NCI-H2107 (cell line): ENCODE measurements around the gene NF1.
"Not testable (repeated sequence)": the region's sequence is repeated elsewhere in the genome, so short reads cannot be mapped to it uniquely, and the experiment has no call there.

Experiments used
- DNase-seq: peaks from one replicate; lab custom pipeline; 2025; lab: John Stamatoyannopoulos, UW

NF1 gene, protein sequence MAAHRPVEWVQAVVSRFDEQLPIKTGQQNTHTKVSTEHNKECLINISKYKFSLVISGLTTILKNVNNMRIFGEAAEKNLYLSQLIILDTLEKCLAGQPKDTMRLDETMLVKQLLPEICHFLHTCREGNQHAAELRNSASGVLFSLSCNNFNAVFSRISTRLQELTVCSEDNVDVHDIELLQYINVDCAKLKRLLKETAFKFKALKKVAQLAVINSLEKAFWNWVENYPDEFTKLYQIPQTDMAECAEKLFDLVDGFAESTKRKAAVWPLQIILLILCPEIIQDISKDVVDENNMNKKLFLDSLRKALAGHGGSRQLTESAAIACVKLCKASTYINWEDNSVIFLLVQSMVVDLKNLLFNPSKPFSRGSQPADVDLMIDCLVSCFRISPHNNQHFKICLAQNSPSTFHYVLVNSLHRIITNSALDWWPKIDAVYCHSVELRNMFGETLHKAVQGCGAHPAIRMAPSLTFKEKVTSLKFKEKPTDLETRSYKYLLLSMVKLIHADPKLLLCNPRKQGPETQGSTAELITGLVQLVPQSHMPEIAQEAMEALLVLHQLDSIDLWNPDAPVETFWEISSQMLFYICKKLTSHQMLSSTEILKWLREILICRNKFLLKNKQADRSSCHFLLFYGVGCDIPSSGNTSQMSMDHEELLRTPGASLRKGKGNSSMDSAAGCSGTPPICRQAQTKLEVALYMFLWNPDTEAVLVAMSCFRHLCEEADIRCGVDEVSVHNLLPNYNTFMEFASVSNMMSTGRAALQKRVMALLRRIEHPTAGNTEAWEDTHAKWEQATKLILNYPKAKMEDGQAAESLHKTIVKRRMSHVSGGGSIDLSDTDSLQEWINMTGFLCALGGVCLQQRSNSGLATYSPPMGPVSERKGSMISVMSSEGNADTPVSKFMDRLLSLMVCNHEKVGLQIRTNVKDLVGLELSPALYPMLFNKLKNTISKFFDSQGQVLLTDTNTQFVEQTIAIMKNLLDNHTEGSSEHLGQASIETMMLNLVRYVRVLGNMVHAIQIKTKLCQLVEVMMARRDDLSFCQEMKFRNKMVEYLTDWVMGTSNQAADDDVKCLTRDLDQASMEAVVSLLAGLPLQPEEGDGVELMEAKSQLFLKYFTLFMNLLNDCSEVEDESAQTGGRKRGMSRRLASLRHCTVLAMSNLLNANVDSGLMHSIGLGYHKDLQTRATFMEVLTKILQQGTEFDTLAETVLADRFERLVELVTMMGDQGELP (N-terminal part only)

DNA sequence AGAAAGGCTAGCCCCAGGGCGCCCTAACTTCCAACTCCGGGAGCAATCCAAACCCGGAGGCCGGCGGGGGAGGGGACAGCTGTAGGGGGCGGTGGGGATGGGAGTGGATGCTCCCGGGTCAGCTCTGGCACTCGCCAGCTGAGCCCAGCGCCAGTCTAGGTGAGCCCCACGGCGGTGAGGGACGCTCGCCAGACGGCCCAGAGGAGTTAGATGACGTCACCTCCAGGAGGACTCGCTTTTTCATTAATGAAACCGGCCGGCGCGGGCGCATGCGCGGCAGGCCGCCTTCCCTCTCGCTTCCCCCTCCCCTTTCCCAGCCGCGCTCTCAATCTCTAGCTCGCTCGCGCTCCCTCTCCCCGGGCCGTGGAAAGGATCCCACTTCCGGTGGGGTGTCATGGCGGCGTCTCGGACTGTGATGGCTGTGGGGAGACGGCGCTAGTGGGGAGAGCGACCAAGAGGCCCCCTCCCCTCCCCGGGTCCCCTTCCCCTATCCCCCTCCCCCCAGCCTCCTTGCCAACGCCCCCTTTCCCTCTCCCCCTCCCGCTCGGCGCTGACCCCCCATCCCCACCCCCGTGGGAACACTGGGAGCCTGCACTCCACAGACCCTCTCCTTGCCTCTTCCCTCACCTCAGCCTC is at the start of gene NF1:
Gene NF1 (plus strand): TSS at position 378 of the 636 bp plus-strand sequence. CDS start 333 bp downstream, outside the sequence.
- DNase-seq = peak; percentile 93

DNA sequence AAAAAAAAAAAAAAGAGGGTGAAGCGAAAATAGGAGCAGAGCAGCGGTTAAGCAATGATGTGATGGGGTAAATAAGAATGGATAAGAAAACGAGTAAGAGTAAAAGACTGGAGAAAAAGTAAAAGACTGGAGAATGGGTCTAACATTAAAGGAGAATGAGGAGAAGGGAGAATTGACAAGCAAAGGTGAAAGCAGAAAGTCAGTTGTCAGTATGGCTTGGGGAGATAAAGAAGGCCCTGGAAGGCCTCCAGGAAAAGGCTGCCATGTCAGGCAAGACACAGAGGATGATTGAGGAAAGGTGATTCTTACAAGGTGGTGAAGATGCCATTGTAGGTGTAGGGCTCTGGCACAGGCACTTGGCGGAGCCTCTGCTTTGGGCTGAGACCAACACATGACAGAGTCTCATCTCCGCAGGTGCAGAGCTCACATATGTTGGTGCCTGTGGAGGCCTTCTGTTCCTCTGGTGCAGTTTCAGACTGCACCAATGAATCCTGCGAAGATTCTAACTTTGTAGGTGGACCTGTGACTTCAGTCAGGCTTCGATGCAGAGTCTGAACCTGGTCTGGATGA is 47.8 kb upstream of the NF1 start:
- not testable (repeated sequence) for DNase-seq

DNA sequence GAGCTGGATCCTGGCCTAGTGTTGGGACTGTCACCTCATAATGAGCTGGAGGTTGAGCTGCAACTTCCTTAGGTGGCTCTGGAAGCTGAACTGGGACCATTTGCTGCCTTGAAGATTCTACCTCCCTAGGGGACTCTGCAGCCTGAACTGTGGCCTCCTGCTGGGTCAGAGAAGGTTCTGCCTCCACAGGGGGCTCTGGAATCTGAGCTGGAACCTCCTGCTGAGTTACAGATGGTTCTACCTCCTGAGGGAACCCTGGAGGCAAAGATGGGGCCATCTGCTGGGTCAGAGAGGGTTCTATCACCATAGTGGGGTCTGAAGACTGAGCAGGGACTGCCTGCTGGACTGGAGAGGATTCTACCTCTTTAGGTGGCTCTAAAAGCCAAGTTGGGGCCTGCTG is 46.6 kb upstream of the NF1 start:
- no peak for DNase-seq

DNA sequence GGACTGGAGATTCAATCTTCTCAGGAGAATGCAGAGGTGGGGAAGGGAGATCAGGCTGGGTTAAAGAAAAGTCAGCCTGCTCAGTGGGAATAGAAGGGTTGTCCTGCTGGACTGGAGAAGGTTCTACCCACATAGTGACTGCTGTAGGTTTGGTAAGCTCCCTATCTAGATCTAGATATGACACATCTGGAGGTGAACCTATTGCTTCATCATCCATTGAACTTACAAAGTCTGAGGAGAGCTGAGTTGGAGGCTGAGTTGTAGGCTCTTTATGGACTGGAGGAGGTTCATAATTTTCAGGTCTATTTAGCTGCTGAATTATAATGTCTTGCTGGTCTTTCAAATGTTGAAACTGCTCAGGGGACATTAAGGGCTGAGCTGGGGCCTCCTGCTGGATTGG is 46.0 kb upstream of the NF1 start:
- DNase-seq = no peak

DNA sequence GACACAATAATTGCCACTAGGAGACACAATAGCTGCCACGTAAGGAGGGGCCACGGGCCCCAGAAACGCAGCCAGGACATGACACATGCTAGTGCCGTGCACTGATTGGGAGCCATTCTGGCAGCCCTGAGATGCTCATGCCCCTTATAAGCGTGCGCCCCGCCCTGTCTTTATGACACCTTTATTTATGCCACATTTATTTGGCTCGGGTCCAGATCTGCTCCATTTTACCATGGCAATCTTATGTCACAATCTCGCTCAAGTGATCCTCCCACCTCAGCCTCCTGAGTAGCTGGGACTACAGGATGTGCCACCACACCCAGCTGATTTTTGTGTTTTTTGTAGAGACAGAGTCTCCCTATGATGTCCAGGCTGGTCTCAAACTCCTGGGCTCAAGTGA is 43.8 kb upstream of the NF1 start:
- DNase-seq = no peak

DNA sequence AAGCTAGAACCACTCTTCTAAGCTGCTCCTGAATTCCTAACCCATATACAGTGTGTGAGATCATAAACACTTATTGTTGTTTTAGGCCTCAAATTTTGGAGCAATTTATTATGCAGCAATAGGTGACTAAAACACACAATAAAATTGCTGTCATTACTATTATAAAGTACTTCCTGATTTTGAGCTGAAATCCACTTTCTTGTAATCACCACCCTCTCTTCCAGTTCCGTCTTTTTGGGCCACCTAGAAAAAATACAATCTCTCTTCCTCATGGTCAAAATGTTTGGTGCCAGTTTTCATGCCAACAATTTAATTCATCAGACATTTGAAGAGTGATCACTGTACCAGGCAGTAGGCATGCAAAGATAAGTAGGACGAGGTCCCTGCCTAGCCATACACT is 43.3 kb upstream of the NF1 start:
- DNase-seq = no peak

DNA sequence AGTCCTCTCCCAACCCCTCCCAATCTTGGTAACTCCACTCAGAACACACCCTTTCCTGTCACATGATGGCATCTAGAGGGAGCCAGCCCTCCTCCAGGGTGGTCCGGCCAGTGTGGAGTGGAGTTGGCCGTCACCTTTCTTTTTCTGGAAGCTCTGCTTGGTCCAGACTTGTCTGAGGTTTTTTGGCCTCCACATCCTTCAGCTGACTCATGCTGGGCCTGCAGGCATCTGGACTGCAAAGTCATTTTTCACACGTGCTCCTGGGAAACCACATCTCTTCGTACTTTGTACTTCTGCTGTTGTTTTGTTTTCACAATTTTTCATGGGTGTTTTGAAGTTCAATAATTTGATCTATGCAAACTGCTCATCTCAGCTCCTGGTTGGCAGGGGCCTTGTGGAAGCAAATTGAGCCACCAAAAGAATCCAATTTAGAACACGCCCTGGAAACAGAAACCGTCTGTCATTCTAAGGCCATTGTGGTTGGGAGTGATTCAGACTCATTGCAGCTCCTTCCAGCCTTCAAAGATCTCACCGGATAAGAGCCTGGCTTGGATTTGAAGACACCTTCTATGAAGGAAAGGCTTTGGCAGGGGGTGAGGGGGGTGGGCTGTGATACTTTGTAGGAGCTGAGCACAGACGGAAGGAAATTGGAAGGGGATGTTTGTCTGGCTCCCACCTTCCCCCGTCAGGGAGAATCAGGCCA is 42.4 kb upstream of the NF1 start:
- DNase-seq = no peak

DNA sequence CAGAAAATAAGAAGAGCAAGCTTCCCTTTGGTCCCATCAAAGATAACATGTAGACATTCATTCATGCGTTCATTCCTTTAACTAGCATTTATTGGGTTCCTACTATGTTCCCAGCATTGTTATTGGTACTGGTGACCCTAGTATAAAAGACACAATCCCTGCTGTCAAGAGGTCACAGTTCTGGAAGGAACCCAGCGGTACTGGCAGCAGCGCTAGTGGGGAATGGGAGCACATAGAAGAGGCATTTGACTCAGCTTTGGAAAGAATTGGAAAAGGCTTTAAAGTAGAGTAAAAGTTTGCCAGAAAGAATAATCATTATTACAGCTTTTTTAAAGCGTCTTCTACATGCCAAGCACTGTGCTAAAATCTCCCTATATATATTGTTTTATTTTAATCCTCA is 41.7 kb upstream of the NF1 start:
- DNase-seq = no peak

DNA sequence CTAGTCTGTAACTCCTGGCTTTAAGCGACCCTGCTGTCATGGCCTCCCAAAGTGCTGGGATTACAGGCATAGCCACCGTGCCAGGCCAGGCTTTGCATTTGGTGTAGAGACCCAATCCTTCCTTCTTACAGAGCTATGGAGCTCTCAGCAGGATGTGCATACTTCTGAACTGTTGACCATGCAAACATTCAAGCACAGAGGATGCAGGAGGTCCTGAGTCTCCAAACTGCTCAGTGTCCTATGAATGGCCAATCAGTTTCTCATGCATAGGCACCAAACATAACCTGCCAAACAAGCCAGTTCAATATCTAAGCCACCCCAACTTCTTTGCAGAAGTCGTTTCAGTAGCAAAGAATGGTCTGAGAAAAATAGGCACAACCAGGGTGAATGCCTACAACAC is 40.0 kb upstream of the NF1 start:
- no peak for DNase-seq

DNA sequence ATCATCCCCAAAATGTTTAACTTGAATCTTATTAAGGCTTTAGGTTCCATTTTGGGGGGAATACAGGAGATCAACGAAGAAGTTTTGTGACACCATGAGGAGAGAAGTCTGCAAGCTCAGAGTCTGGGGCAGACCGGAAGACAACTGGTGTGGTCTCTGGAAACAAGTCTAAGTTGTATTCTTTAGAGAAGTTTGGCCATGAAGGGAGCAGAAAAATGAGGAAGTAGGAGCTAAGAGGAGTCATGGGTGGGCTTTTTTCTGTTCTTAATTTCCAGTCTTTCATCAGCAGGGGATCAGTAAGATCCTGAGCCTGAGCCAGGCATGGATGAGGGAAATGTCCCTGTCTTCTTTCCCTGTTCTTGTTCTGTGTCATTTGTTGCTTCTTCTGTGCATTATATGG is 35.8 kb upstream of the NF1 start:
- no peak for DNase-seq

DNA sequence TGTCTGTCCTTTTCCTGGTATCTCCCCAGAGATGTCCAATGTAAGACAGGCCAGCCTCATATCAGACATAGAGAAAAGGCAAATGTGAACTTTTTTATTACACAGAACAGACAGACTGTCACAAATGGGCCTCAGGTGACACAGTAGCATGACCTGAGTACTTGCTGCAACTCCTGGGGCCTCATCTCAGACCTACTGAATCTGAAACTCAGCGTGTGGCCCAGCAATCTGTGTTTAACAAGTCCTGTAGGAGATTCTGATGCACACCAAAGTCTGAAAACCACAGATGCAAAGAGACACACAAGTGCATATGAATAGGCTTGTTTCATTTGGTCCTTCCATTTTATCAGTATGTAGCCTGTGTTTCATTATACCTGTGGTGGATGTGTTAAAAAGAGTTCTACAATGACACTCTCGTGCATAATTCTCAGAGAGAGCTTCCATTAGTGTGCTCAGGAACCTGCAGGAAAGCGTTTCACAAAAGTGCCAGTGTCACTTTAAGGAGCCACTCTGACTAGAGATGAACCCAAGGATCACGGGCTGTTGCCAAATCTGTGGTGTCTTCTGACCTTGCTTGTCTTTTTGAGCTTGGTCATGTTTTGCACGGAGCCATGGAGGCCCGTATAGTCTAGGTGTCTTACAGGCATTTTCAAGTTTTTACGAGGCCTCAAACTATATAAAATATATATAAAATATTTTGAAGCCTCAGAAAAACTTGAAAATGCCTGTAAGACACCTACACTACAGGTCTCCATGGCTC is 33.8 kb upstream of the NF1 start:
- no peak for DNase-seq

DNA sequence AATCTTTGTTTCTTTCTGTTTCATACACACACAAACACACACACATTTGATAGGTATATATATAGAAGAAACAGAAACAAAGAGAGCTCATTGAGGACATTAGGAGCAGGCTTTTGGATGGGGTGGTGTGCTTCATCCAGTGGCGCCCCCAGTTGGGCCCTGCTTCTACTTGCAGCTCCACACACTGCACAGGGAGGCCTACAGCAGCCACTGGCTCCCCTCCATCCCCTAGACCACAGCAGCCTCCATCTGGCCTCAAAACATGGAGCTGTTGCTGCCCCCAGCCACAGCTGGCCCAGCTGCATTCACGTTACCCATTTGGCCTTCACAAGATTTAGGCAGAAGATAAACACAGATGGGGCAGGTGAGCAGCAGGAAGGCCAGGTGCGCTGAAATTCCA is 33.1 kb upstream of the NF1 start:
- DNase-seq = no peak

DNA sequence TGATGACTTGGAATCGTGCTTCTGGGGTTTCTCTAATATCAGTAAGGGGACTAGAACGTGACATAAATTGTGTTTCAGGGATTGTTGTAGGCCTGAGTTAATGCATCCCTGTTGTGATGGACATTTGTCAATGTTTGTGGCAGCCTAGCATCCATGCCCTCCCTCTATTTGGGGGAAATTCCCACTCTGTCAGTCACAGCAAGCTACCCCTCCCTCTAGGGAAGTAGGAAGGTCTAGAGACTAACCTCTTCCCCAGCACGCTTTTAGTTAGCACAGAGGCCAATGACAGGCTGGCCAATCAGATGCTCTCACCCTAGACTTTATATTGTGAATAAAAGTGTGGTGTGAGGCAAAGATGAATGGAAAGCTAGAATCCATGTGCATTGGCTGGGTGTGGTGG is 32.4 kb upstream of the NF1 start:
- no peak for DNase-seq

DNA sequence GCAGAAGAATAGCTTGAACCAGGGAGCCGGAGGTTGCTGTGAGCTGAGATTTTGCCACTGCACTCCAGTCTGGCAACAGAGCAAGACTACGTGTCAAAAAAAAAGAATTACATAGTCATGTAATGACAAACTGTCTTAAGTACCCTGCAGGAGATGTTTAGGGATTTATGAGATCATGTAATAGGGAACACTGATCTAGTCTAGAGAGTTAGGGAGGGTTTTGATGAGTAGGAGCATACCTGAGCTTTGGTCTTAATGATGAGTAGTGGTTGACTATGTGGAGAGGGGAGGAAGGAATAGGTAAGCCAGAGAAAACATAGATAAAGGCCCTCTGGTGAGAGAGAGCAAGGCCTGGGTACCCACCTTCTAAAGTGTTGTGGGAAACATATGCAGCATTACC is 30.1 kb upstream of the NF1 start:
- no peak for DNase-seq

DNA sequence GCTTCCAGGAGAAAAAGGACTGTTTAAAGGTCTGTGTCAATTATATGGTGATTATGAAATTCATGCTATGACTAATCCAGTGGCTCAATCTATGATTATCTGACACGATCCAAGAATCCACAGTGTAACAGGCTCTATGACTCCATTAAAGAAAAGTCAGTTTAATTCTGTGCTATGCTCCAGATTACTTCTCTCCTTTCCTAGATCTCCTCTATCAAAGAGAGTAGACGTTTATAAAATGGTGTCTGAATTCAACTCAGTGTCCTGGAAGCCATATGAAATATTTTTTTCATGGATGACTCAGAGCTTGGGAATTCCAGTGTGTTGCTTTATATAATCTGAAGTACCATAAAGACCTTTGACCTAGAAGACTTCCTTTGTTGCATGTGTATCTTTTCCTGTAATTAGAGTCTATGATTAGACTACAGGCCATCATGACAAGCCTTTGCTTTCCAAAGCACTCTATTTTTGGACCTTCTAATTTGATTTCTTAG is 27.0 kb upstream of the NF1 start:
- DNase-seq = no peak

DNA sequence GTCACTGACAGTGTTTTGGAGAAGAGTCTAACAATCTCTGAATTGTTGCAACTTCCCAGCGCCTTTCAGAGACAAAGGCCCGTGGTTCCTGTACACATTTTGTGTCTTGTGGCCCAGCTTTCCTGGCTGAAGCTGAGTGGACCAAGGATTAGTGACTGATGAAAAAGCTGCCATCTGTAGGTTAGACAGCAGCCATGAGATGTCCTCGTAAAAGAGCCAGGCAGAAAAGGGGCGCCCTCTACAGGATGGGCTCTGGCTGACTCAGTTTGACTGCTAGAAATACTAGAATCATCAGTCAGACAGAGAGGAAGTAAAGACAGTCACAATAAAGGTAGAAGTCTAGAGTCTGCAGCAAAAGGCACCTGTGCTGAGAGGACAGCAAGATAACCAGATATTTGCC is 26.5 kb upstream of the NF1 start:
- no peak for DNase-seq

DNA sequence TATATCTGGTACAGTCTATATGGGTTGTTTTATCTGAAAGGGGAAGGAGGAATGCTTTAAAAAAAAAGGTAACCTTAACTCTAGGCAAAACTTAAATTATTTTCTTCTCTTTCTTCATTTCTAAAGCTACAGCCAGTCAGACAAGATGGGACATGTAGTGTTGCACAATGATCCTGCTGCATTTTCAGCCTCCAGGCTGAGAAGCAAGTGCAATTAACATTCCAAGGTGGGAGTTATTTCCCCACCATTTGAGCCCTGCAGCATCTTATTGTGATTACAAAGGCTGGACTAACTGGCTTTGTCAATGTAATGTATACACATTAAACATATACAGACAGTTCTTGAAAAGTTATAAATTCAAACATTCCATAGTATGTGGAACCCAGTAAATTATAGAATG is 22.6 kb upstream of the NF1 start:
- no peak for DNase-seq

DNA sequence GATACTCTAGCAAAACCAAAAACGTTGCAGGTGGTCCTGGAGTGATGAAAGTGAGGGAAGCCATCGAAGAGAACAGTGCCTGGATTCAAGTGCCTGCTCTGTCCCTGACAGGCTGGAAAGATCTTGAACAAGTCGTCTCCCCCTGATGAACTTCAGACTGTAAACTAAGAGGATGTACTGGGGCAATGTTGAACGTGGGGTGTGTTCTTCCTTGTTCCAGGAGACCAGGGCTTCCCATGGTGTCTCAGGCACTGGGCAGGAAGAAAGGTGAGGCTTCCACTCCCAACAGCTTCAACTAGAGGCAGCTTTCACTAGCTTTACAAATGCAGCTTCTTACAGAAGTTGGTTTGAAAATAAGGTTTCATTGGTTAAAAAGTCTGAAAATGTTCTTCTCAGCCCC is 21.4 kb upstream of the NF1 start:
- no peak for DNase-seq

DNA sequence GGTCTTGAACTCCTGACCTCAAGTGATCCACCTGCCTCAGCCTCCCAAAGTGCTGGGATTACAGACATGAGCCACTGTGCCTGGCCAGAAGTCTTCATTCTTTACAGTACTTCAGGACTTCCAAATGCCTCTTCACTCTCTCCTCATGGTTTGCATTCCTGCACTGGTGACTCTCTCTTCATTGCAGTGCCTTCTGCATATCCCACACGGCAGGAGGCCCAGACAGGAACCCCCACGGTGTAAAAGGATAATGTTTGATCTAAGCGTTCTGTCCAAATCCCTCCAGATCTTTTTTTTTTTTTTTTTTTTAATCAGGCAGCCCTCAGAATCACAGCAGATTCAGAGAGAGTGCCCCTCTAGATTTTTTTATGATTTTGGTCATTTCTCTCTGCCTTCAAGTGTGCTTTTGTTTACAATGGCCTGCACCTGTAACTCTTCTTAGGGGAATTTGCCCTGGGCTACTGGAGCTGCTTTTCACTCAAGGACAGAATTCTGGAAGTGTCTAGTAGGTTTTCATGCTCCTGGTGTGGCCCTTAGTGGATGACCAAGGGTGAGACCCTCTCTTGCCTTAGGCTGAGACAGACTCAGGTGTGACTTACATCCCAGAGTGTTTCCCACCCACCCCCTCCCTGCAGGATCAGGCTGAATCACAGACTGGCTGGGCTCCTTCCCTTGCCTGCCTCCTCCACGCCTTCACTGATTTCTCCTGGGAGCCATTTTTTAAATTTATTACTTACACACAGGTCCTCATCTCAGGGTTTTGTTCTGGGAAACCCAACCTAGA is 19.8 kb upstream of the NF1 start:
- no peak for DNase-seq
